ENCODE results near the gene EPYC.
A peak's percentile ranks its signal among the peaks of the same experiment; 100 is the strongest.
"Not testable (repeated sequence)": the region's sequence is repeated elsewhere in the genome, so short reads cannot be mapped to it uniquely, and the experiment has no call there.

Gene EPYC

GRCh38 chr12:90995010-90995409 lies 9.8 kb downstream of the EPYC start:
- H3K4me3 ChIP-seq (ENCODE audit: low read depth, low read length), result no peak overlapping the region
- DNase-seq (ENCODE audit: low read depth), result peak; percentile 4

GRCh38 chr12:90991952-90992465 lies 12.8 kb downstream of the EPYC start:
- DNase-seq (ENCODE audit: low read depth), result no peak
- H3K4me3 ChIP-seq (ENCODE audit: low read depth, low read length), result no peak overlapping the region

GRCh38 chr12:90990611-90991010 lies 14.2 kb downstream of the EPYC start:
- DNase-seq (ENCODE audit: low read depth), result no peak
- no peak overlapping the region for H3K4me3 ChIP-seq (ENCODE audit: low read depth, low read length)

DNA sequence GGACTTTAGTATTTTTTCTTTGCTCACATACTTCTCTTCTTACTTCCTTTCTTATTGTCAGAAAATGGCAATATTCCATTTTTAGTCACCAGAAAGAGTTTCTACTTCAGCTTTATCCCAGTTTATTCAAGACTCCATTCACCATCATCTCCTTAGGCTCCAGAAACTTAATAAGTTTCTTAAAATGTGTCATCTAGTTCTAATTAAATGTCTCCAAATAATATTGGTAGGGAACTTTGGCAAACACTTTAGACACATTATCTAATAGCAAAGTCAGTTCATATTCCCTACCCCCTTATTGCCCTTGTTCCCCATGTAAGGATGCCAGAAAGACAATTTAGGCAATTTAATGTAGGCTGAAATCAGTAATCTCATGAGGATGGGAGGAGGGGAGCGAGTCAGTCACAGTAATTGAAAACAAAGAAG lies 15.1 kb downstream of the EPYC start:
- no peak for DNase-seq (ENCODE audit: low read depth)
- no peak overlapping the region for H3K4me3 ChIP-seq (ENCODE audit: low read depth, low read length)

- DNase-seq (ENCODE audit: low read depth), result no peak
- no peak overlapping the region for H3K4me3 ChIP-seq (ENCODE audit: low read depth, low read length)
Measured at GRCh38 chr12:90987520-90987919, 17.3 kb downstream of the EPYC start.

DNA sequence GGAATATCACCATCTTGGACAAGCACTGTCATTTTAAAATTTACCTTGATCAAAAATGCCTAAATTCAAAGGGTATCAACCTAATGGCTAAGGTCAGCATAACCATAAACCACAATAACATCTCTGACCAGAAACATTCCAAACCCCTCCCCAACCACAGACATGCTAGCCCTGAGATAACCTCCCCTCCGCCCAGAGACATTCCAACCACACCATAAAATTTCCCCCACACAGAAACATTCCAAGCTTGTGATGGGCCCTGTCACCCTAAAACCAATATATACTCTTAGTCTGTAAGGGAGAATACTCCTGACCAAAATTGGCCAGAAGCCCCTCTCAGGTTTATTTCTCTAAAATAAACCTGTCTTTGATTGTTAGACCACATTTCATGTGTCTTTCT lies 17.7 kb downstream of the EPYC start:
- DNase-seq (ENCODE audit: low read depth), result peak; percentile 3
- no peak overlapping the region for H3K4me3 ChIP-seq (ENCODE audit: low read depth, low read length)

GRCh38 chr12:90985331-90985730 lies 19.4 kb downstream of the EPYC start:
- H3K4me3 ChIP-seq (ENCODE audit: low read depth, low read length); DNase-seq (ENCODE audit: low read depth): not testable (repeated sequence)

GRCh38 chr12:90984114-90984513 lies 20.7 kb downstream of the EPYC start:
- no peak for DNase-seq (ENCODE audit: low read depth)
- no peak overlapping the region for H3K4me3 ChIP-seq (ENCODE audit: low read depth, low read length)

DNA sequence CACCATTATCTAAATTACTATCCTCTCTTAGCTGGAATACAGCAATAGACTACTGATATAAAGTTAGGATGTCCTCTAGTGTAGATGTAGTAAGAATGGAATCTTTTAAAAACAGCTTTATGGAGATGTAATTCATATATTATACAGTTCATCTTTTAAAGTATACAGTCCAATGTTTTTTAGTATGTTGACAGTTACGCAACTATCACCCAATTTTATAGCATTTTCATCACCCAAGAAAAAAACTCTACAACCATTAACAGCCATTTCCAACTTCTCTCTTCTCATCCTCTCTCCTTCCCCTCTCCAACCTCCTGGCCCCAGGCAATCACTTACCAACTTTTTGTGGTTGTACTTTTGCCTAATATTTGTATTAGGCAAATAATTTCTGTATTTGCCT lies 22.6 kb downstream of the EPYC start:
- no peak overlapping the region for H3K4me3 ChIP-seq (ENCODE audit: low read depth, low read length)
- DNase-seq (ENCODE audit: low read depth), result no peak

GRCh38 chr12:90979951-90980350 lies 24.8 kb downstream of the EPYC start:
- H3K4me3 ChIP-seq (ENCODE audit: low read depth, low read length), result no peak overlapping the region
- peak; percentile 5 for DNase-seq (ENCODE audit: low read depth)

- H3K4me3 ChIP-seq (ENCODE audit: low read depth, low read length), result no peak overlapping the region
- DNase-seq (ENCODE audit: low read depth), result no peak
Measured at GRCh38 chr12:90979019-90979418, 25.8 kb downstream of the EPYC start.

- peak; percentile 25 for DNase-seq (ENCODE audit: low read depth)
- no peak overlapping the region for H3K4me3 ChIP-seq (ENCODE audit: low read depth, low read length)
Measured at GRCh38 chr12:90978117-90978770, 26.5 kb downstream of the EPYC start.

- DNase-seq (ENCODE audit: low read depth), result peak; percentile 2
- H3K4me3 ChIP-seq (ENCODE audit: low read depth, low read length), result no peak overlapping the region
Measured at GRCh38 chr12:90977224-90977623, 27.5 kb downstream of the EPYC start.

- DNase-seq (ENCODE audit: low read depth), result no peak
- H3K4me3 ChIP-seq (ENCODE audit: low read depth, low read length), result no peak overlapping the region
Measured at GRCh38 chr12:90974286-90974685, 30.5 kb downstream of the EPYC start.

DNA sequence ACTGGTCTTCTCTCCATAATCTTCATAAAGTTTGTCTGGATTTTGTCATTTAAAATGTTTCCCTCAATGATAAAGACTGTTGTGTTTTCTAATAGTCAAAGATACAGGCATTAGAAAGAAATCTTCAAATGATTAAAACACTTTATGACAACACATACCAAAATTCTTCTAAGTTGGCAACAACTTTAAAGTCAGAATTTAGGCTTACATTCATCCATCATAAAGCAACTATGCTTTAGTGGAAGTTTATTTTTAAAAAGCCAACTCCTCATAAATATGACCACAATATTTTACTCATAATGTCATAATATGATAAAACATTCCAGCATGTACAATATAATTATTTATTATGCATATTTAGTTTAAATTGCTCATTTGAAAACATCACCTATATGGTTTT lies 32.5 kb downstream of the EPYC start:
- no peak overlapping the region for H3K4me3 ChIP-seq (ENCODE audit: low read depth, low read length)
- no peak for DNase-seq (ENCODE audit: low read depth)

DNA sequence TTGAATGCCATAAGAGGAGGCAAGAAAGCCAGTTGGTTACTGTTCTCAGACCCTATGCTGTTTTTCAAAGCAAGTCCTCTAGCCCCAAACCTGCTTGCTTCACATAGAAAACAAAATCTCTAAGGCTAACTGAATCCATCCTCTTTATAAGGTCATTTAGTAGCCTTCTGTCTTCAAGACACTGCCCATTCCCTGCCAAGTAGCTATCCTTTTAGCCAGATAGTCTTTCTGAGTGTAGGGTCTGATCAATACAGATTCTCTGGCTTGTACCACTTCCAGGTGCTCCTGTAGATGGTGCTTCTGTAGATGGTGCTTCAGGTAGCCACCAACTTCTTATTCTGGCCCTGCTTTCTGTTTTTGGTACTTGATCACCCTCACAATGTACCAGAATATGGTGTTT lies 33.9 kb downstream of the EPYC start:
- DNase-seq (ENCODE audit: low read depth), result no peak
- H3K4me3 ChIP-seq (ENCODE audit: low read depth, low read length), result no peak overlapping the region

DNA sequence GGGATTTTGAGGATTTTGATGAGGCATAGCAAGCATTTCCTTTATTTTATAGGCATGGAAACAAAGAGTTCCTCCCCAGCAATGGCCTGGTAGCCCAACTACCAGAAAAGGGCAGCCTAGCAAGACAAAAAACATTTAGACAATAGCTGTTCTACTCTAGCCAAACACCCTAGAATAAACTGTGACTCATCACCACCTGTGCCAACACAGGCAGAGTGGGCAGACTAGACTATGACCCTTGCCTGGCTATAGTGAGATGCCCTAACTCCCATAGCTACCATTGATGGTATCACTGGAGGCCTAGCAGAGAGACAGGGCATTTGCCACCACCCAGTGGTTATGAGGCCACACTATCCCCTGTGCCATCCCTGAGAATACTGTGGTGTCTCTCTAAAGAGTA lies 34.3 kb downstream of the EPYC start:
- H3K4me3 ChIP-seq (ENCODE audit: low read depth, low read length), result no peak overlapping the region
- DNase-seq (ENCODE audit: low read depth), result no peak

DNA sequence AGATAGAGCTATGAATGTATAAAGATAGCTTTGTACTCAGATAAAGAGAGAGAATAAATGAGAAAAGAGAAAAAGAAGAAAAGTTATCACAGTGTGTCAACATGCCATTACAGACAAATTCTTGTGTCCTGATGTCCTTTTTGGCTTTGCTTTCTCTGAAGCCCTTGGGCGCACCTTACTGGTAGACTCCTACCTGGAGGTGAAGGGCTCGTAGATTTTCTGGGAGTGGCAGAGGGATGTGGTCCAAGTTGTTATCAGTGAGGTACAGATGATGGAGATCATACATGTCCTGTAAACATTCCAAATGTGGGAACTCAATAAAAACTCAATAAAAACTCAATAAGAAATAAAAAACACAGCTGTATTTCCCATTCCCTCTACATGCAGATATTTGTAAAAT lies 34.9 kb downstream of the EPYC start:
- DNase-seq (ENCODE audit: low read depth), result no peak
- no peak overlapping the region for H3K4me3 ChIP-seq (ENCODE audit: low read depth, low read length)

GRCh38 chr12:90969346-90969745 lies 35.4 kb downstream of the EPYC start:
- H3K4me3 ChIP-seq (ENCODE audit: low read depth, low read length), result no peak overlapping the region

DNA sequence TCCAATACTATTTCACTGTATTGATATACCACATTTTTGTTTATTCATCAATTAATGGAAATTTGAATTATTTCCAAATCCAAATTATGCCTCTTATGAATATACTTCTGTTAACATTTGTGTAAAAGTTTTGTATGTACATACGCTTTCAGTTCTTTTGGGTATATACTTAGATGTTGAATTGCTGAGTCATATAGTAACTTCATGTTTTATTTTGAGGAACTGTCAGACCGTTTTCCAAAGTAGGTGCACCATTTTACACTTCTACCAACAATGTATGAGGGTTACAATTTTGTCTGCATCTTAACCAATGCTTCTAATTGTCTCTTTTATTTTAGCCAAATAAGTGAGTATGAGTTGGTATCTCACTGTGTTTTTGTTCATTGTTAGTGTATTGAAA lies 39.6 kb downstream of the EPYC start:
- no peak for DNase-seq (ENCODE audit: low read depth)
- H3K4me3 ChIP-seq (ENCODE audit: low read depth, low read length), result no peak overlapping the region

More at GRCh38 chr12:90969346-90969745, 35.4 kb downstream of the EPYC start:
- DNase-seq (ENCODE audit: low read depth), result no peak

GRCh38 chr12:90964616-90965015 lies 40.2 kb downstream of the EPYC start:
- DNase-seq (ENCODE audit: low read depth), result no peak
- no peak overlapping the region for H3K4me3 ChIP-seq (ENCODE audit: low read depth, low read length)

- no peak for DNase-seq (ENCODE audit: low read depth)
- H3K4me3 ChIP-seq (ENCODE audit: low read depth, low read length), result no peak overlapping the region
Measured at GRCh38 chr12:90963946-90964345, 40.8 kb downstream of the EPYC start.
